GM19328 (cell line): ENCODE results near the gene PLD3.

ENCODE experiments used
- ATAC-seq: cut with Tn5 transposase; IDR thresholded peaks from one replicate; pipeline ENCODE4 v1.9.1; 2021; ENCODE audit warnings: mild to moderate bottlenecking, moderate library complexity; ENCODE audit not compliant: unreplicated experiment

The PLD3 gene

GRCh38 chr19:40348125-40348913 lies at the start of gene PLD3, which contains the start of gene C19orf47:
Gene PLD3 (plus strand): TSS chr19:40348695. CDS start chr19:40366484, 17,789 bp downstream.
Gene C19orf47 (minus strand): TSS chr19:40348397. CDS start chr19:40341857, 6,540 bp downstream.
- ATAC-seq, result peak; percentile 96

- no peak for ATAC-seq
Measured at GRCh38 chr19:40300668-40301067, 47.8 kb upstream of the PLD3 start.

GRCh38 chr19:40302224-40303011 lies 46.1 kb upstream of the PLD3 start:
- no peak for ATAC-seq

- no peak for ATAC-seq
Measured at GRCh38 chr19:40303765-40304164, 44.7 kb upstream of the PLD3 start.

DNA sequence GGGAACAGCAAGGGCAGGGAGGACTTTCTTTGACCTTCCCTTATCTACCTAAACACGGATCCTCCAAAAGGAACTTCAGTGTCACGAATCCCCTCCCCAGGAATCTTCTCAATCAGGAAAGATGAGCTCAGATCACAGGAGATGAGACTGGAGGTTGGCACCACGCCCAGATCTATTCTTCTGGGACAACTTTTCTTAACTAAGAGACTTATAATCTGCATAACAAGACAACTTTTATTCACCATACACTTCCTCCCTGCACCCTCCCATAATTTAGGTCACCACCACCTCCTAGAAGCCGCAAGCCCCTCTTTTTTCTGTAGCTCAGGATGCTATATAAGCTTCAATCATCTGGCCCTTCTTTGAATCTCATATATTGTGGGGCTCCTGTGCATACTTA lies 44.2 kb upstream of the PLD3 start:
- ATAC-seq, result no peak

GRCh38 chr19:40305403-40305802 lies 43.1 kb upstream of the PLD3 start:
- no peak for ATAC-seq

- no peak for ATAC-seq
Measured at GRCh38 chr19:40309666-40310065, 38.8 kb upstream of the PLD3 start.

- ATAC-seq, result no peak
Measured at GRCh38 chr19:40312533-40312932, 36.0 kb upstream of the PLD3 start.

- ATAC-seq, result no peak
Measured at GRCh38 chr19:40313229-40313983, 35.1 kb upstream of the PLD3 start.

DNA sequence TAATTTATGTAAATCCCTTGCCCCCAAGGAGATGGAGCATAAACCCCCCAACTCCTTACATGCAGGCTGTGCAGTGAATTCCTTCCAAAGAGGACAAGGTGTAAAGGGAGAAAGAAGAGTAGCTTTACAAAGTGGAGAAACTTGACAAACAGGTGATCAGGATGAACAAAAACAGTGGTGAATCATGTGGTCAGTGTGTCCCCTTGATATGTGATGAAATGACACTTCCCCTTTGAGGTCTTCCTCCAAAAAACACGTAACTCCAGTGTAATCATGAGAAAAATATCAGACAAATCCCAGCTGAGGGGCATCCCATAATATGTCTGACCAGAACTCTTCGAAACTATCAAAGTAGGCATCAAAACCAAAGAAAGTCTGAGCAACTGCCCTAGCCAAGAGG lies 33.8 kb upstream of the PLD3 start:
- no peak for ATAC-seq

- no peak for ATAC-seq
Measured at GRCh38 chr19:40315812-40316470, 32.6 kb upstream of the PLD3 start.

DNA sequence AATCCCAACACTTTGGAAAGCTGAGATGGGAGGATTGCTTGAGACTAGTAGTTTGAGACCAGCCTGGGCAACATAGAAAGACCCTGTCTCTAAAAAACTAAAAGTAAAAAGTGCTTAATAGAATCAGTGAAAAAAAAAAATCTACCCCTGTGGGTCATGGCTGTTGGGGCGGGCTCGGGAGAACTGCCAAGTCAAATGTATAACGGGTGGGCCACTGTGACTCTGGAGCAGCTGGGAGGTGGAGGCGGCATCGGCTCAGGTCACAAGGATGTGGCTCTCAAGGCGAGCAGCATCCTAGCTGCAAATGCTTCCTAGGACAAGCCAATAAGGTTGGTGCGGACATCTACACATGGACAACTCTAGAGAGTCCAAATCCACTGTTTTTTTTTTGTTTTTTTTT lies 31.2 kb upstream of the PLD3 start:
- no peak for ATAC-seq

- no peak for ATAC-seq
Measured at GRCh38 chr19:40320558-40320935, 27.9 kb upstream of the PLD3 start.

GRCh38 chr19:40321076-40321475 lies 27.4 kb upstream of the PLD3 start:
- ATAC-seq, result no peak

- no peak for ATAC-seq
Measured at GRCh38 chr19:40321566-40322270, 26.8 kb upstream of the PLD3 start.

- no peak for ATAC-seq
Measured at GRCh38 chr19:40322271-40322610, 26.3 kb upstream of the PLD3 start.

DNA sequence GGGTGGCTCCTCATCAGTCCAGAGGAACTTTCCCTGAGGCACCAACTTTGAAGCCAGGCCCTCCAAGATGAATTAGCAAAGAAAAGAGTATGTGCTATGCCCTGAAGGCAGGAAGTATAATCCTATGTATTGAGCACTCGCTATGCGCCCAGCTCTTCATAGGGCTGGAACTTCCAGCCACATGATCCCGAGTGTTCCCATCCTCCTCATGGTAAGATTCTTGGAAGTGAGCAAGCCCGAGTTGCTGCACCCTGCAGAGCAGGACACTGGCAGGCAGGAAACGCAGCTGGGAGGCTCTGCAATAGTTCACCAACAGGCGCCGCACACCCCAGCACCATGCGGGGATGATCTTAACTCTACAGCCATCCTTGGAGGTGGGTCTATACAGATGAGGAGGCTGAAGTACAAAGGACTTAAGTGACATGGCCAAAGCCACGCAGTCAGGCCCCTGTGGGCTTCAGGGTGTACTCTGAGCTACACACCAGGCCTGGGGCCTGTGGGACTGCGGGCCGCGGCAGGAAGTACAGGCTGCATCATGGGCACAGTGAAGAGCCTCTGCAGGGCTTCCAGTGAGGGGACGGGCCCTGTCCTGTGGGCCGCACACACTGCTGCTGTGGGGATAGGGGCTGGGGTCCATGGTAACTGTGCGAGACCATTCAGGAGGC lies 25.4 kb upstream of the PLD3 start:
- no peak for ATAC-seq

GRCh38 chr19:40323705-40324104 lies 24.8 kb upstream of the PLD3 start:
- ATAC-seq, result no peak

DNA sequence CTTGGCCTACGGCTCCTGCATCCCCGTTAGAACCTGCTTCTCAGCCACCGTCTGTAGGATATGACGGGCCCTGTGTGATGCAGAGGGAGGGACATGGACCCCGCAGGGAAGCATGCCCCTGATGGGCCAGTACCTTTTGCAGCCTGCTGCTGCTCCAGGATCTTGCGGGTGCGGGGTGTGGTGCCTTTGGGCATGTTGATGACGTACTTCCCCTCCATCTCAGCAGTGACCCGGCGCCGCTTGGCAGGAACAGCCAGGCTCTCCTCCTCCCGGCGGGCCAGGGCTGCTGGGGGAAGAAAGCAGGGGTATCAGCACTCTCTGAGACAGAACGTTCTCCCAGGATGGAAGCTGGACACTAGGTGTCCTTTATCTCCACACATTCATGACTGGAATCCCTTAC lies 22.3 kb upstream of the PLD3 start:
- no peak for ATAC-seq

- no peak for ATAC-seq
Measured at GRCh38 chr19:40331052-40331451, 17.4 kb upstream of the PLD3 start.
